Hepatocyte (in vitro differentiated cells): ENCODE measurements around the gene CD4.

Source experiments
- EZH2 ChIP-seq: fragments of 200-600 bp; sonication (generic); IDR thresholded peaks from 2 replicates; pipeline ENCODE4 v1.6.1; 2016; ENCODE audit warnings: antibody characterized with exemption, mild to moderate bottlenecking, borderline replicate concordance
- TF ChIP-seq, protein P1 (sequence below): fragments of 200-600 bp; sonication (generic); IDR thresholded peaks from 2 replicates; pipeline ENCODE4 v1.5.1; 2016; ENCODE audit warnings: antibody characterized with exemption, mild to moderate bottlenecking; ENCODE audit not compliant: poor library complexity

- TF ChIP-seq EZH2: no peak
- TF ChIP-seq, protein P1, sequence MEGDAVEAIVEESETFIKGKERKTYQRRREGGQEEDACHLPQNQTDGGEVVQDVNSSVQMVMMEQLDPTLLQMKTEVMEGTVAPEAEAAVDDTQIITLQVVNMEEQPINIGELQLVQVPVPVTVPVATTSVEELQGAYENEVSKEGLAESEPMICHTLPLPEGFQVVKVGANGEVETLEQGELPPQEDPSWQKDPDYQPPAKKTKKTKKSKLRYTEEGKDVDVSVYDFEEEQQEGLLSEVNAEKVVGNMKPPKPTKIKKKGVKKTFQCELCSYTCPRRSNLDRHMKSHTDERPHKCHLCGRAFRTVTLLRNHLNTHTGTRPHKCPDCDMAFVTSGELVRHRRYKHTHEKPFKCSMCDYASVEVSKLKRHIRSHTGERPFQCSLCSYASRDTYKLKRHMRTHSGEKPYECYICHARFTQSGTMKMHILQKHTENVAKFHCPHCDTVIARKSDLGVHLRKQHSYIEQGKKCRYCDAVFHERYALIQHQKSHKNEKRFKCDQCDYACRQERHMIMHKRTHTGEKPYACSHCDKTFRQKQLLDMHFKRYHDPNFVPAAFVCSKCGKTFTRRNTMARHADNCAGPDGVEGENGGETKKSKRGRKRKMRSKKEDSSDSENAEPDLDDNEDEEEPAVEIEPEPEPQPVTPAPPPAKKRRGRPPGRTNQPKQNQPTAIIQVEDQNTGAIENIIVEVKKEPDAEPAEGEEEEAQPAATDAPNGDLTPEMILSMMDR: no peak
These were observed 28.9 kb downstream of the CD4 start for GRCh38 chr12:6818222-6818621.
